Body of pancreas (tissue), 4 donors: ENCODE data around the gene PITX3. TPM values are rescaled to one million over a fixed set of nuclear protein-coding genes. Genes with fewer than 3 reads are reported as not detected.

Experiments used
- ATAC-seq: fragments of 150-250 bp; one replicate; pipeline ENCODE4 v1.9.1; 2016
- DNase-seq, 4 donors: peaks; one replicate each; pipeline ENCODE4 v3.0.0-alpha.2; 2019
- H3K27ac ChIP-seq, 4 donors: fragments of 200-600 bp; sonication (generic); 1 replicate in 3 of 4; 2 replicates in 1 of 4; pipeline versions ENCODE4 v1.5.1 to v1.6.1; 2016 to 2019; ENCODE audit warnings: mild to moderate bottlenecking in 1 of 4, mixed read lengths in 1 of 4, moderate library complexity in 1 of 4
- H3K27me3 ChIP-seq, 2 donors: fragments of 200-600 bp; sonication (generic); one replicate each; pipeline ENCODE4 v1.6.0; 2016; ENCODE audit warnings: mild to moderate bottlenecking in 1 of 2
- H3K36me3 ChIP-seq, 2 donors: fragments of 200-600 bp; sonication (generic); replicated peaks in 1 of 2; 2 replicates each; pipeline ENCODE4 v1.5.1; 2016; ENCODE audit warnings: low read depth in 2 of 2; ENCODE audit not compliant: insufficient read depth in 1 of 2
- H3K4me1 ChIP-seq: fragments of 200-600 bp; sonication (generic); one replicate; pipeline ENCODE4 v1.6.0; 2016
- H3K4me3 ChIP-seq, 2 donors: fragments of 200-600 bp; sonication (generic); 1 replicate in 1 of 2; 2 replicates in 1 of 2; pipeline ENCODE4 v1.5.1; 2016 to 2019
- H3K9me3 ChIP-seq, 3 donors: fragments of 200-600 bp; sonication (generic); 1 replicate in 2 of 3; 2 replicates in 1 of 3; pipeline ENCODE4 v1.5.1; 2016
- CTCF ChIP-seq, 7 experiments: fragments of 450-650 bp in 4 of 7; fragments of 200-600 bp in 3 of 7; sonication (generic) in 3 of 7; IDR thresholded peaks; one replicate each; pipeline ENCODE4 v1.5.1; 2016 to 2019; ENCODE audit warnings: antibody characterized with exemption in 7 of 7
- POLR2A ChIP-seq, 3 donors: fragments of 450-650 bp; IDR thresholded peaks; one replicate each; pipeline ENCODE4 v1.6.1; 2016; ENCODE audit warnings: antibody characterized with exemption in 3 of 3, mild to moderate bottlenecking in 2 of 3
- WGBS, 2 donors: methylation state at CpG; one replicate each; pipeline ENCODE4 v1.1.5; 2017; 5-methylcytosine and 5-hydroxymethylcytosine counted together
- intact Hi-C: fragments of 100-400 bp; cut with DNase I; formaldehyde crosslinking; loops from one replicate; pipeline ENCODE4 v1.15.1; 2023
- total RNA-seq, 2 donors: library from RNA; depleted of rRNA; stranded (reverse); fragments of >200 nt; gene quantifications; one replicate each; pipeline ENCODE4 v1.1.0, GENCODE V29; 2016

The PITX3 gene
- total RNA-seq, 2 donors from 2014 or later: not detected

- Histone ChIP-seq H3K4me3 (no peak overlapping the region), H3K9me3 (no peaks in the 10 kb centered on the region), H3K36me3 (peaks cover 0 to 2% of the 10 kb centered on the region in 2 donors), H3K27ac (no peak overlapping the region), H3K27me3 (no peaks in the 10 kb centered on the region), H3K4me1 (peaks cover 50% of the 10 kb centered on the region)
- no peak for TF ChIP-seq POLR2A (IDR thresholded peaks at IDR 0.05)
- TF ChIP-seq CTCF (IDR thresholded peaks at IDR 0.05): no peak
- no peak for DNase-seq
- no peak for ATAC-seq
- intact Hi-C loops: no loop called here
Measured at GRCh38 chr10:102247734-102248133, 6.4 kb upstream of the PITX3 start.

GRCh38 chr10:102246261-102246660, 4.9 kb upstream of the PITX3 start:
- Histone ChIP-seq H3K4me1 (peaks cover 59% of the 10 kb centered on the region), H3K36me3 (no peaks in the 10 kb centered on the region), H3K4me3 (peak overlapping the region; percentile 42 to 99), H3K9me3 (no peaks in the 10 kb centered on the region), H3K27ac (peak overlapping the region in 3 of 4 donors; percentile 42 to 93 (median 88)), H3K27me3 (no peaks in the 10 kb centered on the region)
- intact Hi-C loops: no loop called here
- DNase-seq (peak in 1 of 4 donors; percentile 23), ATAC-seq (no peak)
- no peak for TF ChIP-seq CTCF (IDR thresholded peaks at IDR 0.05)
- TF ChIP-seq POLR2A (IDR thresholded peaks at IDR 0.05): no peak
- WGBS, 2 donors: 4 to 9% methylated on average over 3 of the region's 3 CpGs

GRCh38 chr10:102245932-102246251, 4.6 kb upstream of the PITX3 start:
- intact Hi-C loops: no loop called here
- WGBS, 2 donors: 0 to 3% methylated on average over 4 of the region's 4 CpGs
- Histone ChIP-seq H3K4me3 (peak overlapping the region; percentile 42 to 99), H3K36me3 (no peaks in the 10 kb centered on the region), H3K4me1 (peaks cover 63% of the 10 kb centered on the region), H3K27me3 (no peaks in the 10 kb centered on the region), H3K27ac (peak overlapping the region; percentile 42 to 93 (median 77)), H3K9me3 (no peaks in the 10 kb centered on the region)
- DNase-seq: no peak
- no peak for TF ChIP-seq CTCF (IDR thresholded peaks at IDR 0.05)
- no peak for TF ChIP-seq POLR2A (IDR thresholded peaks at IDR 0.05)
- no peak for ATAC-seq

GRCh38 chr10:102245082-102245931, 4.0 kb upstream of the PITX3 start, which contains the start of gene GBF1:
Gene GBF1, plus strand, starts transcription at chr10:102245532. Its CDS starts 13,407 bp downstream, at chr10:102258939.
- H3K4me1 ChIP-seq: peaks cover 62% of the 10 kb centered on the region
- peak within 1 kb of the TSS; percentile 42 to 93 (median 77) for H3K27ac ChIP-seq
- no peaks in the 10 kb centered on the region for H3K27me3 ChIP-seq
- ATAC-seq (peak; percentile 96), DNase-seq (peak; percentile 92 to 97 (median 93))
- H3K9me3 ChIP-seq: no peaks in the 10 kb centered on the region
- no peaks in the 10 kb centered on the region for H3K36me3 ChIP-seq
- intact Hi-C loops: no loop called here
- 0% methylated on average over 36 to 47 of the region's 47 CpGs for WGBS, 2 donors
- TF ChIP-seq CTCF (IDR thresholded peaks at IDR 0.05) (no peak), POLR2A (IDR thresholded peaks at IDR 0.05) (peak; percentile 86 to 97 (median 96))
- H3K4me3 ChIP-seq: peak within 1 kb of the TSS; percentile 42 to 99

GRCh38 chr10:102243309-102243708, 2.0 kb upstream of the PITX3 start:
- ATAC-seq (no peak), DNase-seq (no peak)
- no peaks in the 10 kb centered on the region for H3K36me3 ChIP-seq
- H3K27me3 ChIP-seq: no peaks in the 10 kb centered on the region
- peaks cover 44% of the 10 kb centered on the region for H3K4me1 ChIP-seq
- no peak overlapping the region for H3K4me3 ChIP-seq
- TF ChIP-seq CTCF (IDR thresholded peaks at IDR 0.05) (no peak), POLR2A (IDR thresholded peaks at IDR 0.05) (no peak)
- H3K9me3 ChIP-seq: no peaks in the 10 kb centered on the region
- no peak overlapping the region for H3K27ac ChIP-seq
- 69 to 74% methylated on average over 2 of the region's 2 CpGs for WGBS, 2 donors
- intact Hi-C loops: no loop called here
